ENCODE data around the gene LTB.

DNA sequence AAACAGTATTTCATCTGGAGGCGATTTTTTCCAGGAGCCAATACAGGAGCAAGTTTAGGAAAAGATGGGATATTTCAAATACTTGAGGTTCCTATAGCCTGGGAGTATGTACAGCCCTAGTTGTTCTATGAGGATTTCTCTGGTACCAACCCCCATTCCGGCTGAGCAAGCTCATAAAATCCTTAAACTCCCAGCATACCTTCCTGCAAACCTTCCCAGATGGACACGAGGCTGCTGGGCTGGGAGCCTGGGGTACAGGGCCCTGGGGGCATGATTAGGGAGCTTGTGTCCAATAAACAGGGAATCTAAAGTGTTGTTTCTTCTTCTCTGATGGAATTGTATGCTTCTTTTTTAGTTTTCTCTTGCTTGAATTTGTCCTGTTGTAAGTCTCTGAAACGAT lies 39.8 kb upstream of the LTB start:
- TF ChIP-seq, protein P1, sequence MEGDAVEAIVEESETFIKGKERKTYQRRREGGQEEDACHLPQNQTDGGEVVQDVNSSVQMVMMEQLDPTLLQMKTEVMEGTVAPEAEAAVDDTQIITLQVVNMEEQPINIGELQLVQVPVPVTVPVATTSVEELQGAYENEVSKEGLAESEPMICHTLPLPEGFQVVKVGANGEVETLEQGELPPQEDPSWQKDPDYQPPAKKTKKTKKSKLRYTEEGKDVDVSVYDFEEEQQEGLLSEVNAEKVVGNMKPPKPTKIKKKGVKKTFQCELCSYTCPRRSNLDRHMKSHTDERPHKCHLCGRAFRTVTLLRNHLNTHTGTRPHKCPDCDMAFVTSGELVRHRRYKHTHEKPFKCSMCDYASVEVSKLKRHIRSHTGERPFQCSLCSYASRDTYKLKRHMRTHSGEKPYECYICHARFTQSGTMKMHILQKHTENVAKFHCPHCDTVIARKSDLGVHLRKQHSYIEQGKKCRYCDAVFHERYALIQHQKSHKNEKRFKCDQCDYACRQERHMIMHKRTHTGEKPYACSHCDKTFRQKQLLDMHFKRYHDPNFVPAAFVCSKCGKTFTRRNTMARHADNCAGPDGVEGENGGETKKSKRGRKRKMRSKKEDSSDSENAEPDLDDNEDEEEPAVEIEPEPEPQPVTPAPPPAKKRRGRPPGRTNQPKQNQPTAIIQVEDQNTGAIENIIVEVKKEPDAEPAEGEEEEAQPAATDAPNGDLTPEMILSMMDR (conservative IDR thresholded peaks at IDR 0.05; ENCODE audit: low read depth, low read length), result no peak
- no peak for TF ChIP-seq EZH2 (IDR thresholded peaks at IDR 0.05; ENCODE audit: borderline replicate concordance, low read depth, low read length, poor library complexity, severe bottlenecking)

All from A673 (cell line).